H9 (cell line): ENCODE data around the gene KCNAB2. TPM values are rescaled to one million over a fixed set of nuclear protein-coding genes. Genes with fewer than 3 reads are reported as not detected.

Experiments
- DNase-seq: peaks from one replicate; pipeline ENCODE4 v3.0.0-alpha.2; 2017
- H2AFZ ChIP-seq: one replicate; pipeline ENCODE4 v1.6.1; 2013; ENCODE audit warnings: mild to moderate bottlenecking, low read length, control low read depth, moderate library complexity
- H2AK5ac ChIP-seq: 2 replicates; pipeline ENCODE4 v1.6.1; 2013; ENCODE audit warnings: low read length, control low read depth, mixed read lengths; ENCODE audit not compliant: insufficient read length
- H2BK120ac ChIP-seq: one replicate; pipeline ENCODE4 v1.6.1; 2013; ENCODE audit warnings: low read depth, mild to moderate bottlenecking, low read length, control low read depth, inconsistent platforms; ENCODE audit not compliant: poor library complexity, severe bottlenecking
- H2BK12ac ChIP-seq: 2 replicates; pipeline ENCODE4 v1.6.1; 2013; ENCODE audit warnings: low read length, control low read depth, mixed read lengths, low read depth; ENCODE audit not compliant: insufficient read length
- H2BK15ac ChIP-seq: 2 replicates; pipeline ENCODE4 v1.6.1; 2013; ENCODE audit warnings: low read depth, low read length, control low read depth
- H2BK20ac ChIP-seq: one replicate; pipeline ENCODE4 v1.6.1; 2013; ENCODE audit warnings: low read depth, mild to moderate bottlenecking, low read length, control low read depth, inconsistent platforms; ENCODE audit not compliant: poor library complexity, severe bottlenecking
- H2BK5ac ChIP-seq: 2 replicates; pipeline ENCODE4 v1.6.1; 2013; ENCODE audit warnings: low read length, control low read depth, mixed read lengths; ENCODE audit not compliant: insufficient read length
- H3K14ac ChIP-seq: 2 replicates; pipeline ENCODE4 v1.6.1; 2013; ENCODE audit warnings: low read length, control low read depth; ENCODE audit not compliant: insufficient read depth
- H3K18ac ChIP-seq: 2 replicates; pipeline ENCODE4 v1.6.1; 2013; ENCODE audit warnings: low read depth, mild to moderate bottlenecking, mixed read lengths, low read length, control low read depth; ENCODE audit not compliant: insufficient read length
- H3K23ac ChIP-seq: 2 replicates; pipeline ENCODE4 v1.6.1; 2013; ENCODE audit warnings: low read length, control low read depth, mixed read lengths, low read depth; ENCODE audit not compliant: insufficient read length
- H3K23me2 ChIP-seq: 2 replicates; pipeline ENCODE4 v1.6.1; 2013; ENCODE audit warnings: low read depth, mild to moderate bottlenecking, mixed read lengths, low read length, control low read depth; ENCODE audit not compliant: insufficient read length, poor library complexity, severe bottlenecking
- H3K27ac ChIP-seq: 2 replicates; pipeline ENCODE4 v1.5.1; 2013; ENCODE audit warnings: low read length, control low read depth, mixed read lengths, low read depth; ENCODE audit not compliant: insufficient read length
- H3K27me3 ChIP-seq: 2 replicates; pipeline ENCODE4 v1.6.1; 2013; ENCODE audit warnings: low read length, control low read depth, inconsistent platforms; ENCODE audit not compliant: insufficient read depth
- H3K4ac ChIP-seq: 2 replicates; pipeline ENCODE4 v1.6.1; 2013; ENCODE audit warnings: low read depth, mild to moderate bottlenecking, control low read depth, inconsistent platforms, low read length, moderate library complexity
- H3K4me1 ChIP-seq: 2 replicates; pipeline ENCODE4 v1.6.1; 2013; ENCODE audit warnings: low read length, control low read depth, inconsistent platforms; ENCODE audit not compliant: insufficient read depth
- H3K4me2 ChIP-seq: 2 replicates; pipeline ENCODE4 v1.6.1; 2013; ENCODE audit warnings: low read length, control low read depth, mixed read lengths; ENCODE audit not compliant: insufficient read length, insufficient read depth
- H3K56ac ChIP-seq: 2 replicates; pipeline ENCODE4 v1.6.1; 2013; ENCODE audit warnings: low read depth, mild to moderate bottlenecking, mixed read lengths, low read length, control low read depth; ENCODE audit not compliant: insufficient read length
- H3K79me1 ChIP-seq: 2 replicates; pipeline ENCODE4 v1.6.1; 2013; ENCODE audit warnings: low read depth, mild to moderate bottlenecking, moderate library complexity, low read length, control low read depth, inconsistent platforms; ENCODE audit not compliant: insufficient read depth, poor library complexity, severe bottlenecking
- H3K79me2 ChIP-seq: 2 replicates; pipeline ENCODE4 v1.6.1; 2013; ENCODE audit warnings: low read length, control low read depth, inconsistent platforms; ENCODE audit not compliant: insufficient read depth
- H3K9ac ChIP-seq: 2 replicates; pipeline ENCODE4 v1.6.1; 2013; ENCODE audit warnings: low read length, control low read depth, mixed read lengths; ENCODE audit not compliant: insufficient read length; ENCODE audit errors: extremely low read depth
- H3K9me3 ChIP-seq: one replicate; pipeline ENCODE4 v1.6.1; 2013; ENCODE audit warnings: low read depth, low read length, inconsistent platforms; ENCODE audit not compliant: control insufficient read depth
- H3T11ph ChIP-seq: one replicate; pipeline ENCODE4 v1.6.1; 2013; ENCODE audit warnings: mild to moderate bottlenecking, low read length, control low read depth, inconsistent platforms
- H4K20me1 ChIP-seq: one replicate; pipeline ENCODE4 v1.6.1; 2013; ENCODE audit not compliant: control insufficient read depth, insufficient read length, insufficient read depth
- H4K5ac ChIP-seq: 2 replicates; pipeline ENCODE4 v1.6.1; 2013; ENCODE audit warnings: low read depth, mild to moderate bottlenecking, mixed read lengths, low read length, control low read depth; ENCODE audit not compliant: insufficient read length
- H4K8ac ChIP-seq: replicated peaks from 2 replicates; pipeline ENCODE4 v1.6.1; 2013; ENCODE audit warnings: low read length, control low read depth, mixed read lengths, low read depth; ENCODE audit not compliant: insufficient read length
- H4K91ac ChIP-seq: 2 replicates; pipeline ENCODE4 v1.6.1; 2013; ENCODE audit warnings: low read depth, mild to moderate bottlenecking, moderate library complexity, mixed read lengths, low read length, control low read depth; ENCODE audit not compliant: insufficient read length
- H3K27ac Mint-ChIP-seq, 3 experiments: 2 replicates in 2 of 3; 3 replicates in 1 of 3; pipeline ENCODE4 v1.8.0; 2020 to 2021; ENCODE audit warnings: mixed read lengths in 3 of 3, mild to moderate bottlenecking in 1 of 3, moderate library complexity in 1 of 3
- H3K27me3 Mint-ChIP-seq: 2 replicates; pipeline ENCODE4 v1.8.0; 2021; ENCODE audit warnings: low read depth, mild to moderate bottlenecking, moderate library complexity, mixed read lengths
- H3K36me3 Mint-ChIP-seq, 3 experiments: 2 replicates in 2 of 3; 3 replicates in 1 of 3; pipeline ENCODE4 v1.8.0; 2020 to 2021; ENCODE audit warnings: low read depth in 3 of 3, mixed read lengths in 3 of 3; ENCODE audit not compliant: insufficient read depth in 1 of 3
- H3K4me1 Mint-ChIP-seq, 2 experiments: 2 replicates each; pipeline ENCODE4 v1.8.0; 2020; ENCODE audit warnings: mixed read lengths in 2 of 2
- H3K4me3 Mint-ChIP-seq, 2 experiments: 2 replicates in 1 of 2; 3 replicates in 1 of 2; pipeline ENCODE4 v1.8.0; 2020 to 2021; ENCODE audit warnings: mild to moderate bottlenecking in 2 of 2, mixed read lengths in 2 of 2, moderate library complexity in 1 of 2
- H3K9me3 Mint-ChIP-seq, 2 experiments: 2 replicates in 1 of 2; 3 replicates in 1 of 2; pipeline ENCODE4 v1.8.0; 2020; ENCODE audit warnings: mild to moderate bottlenecking in 2 of 2, mixed read lengths in 2 of 2, moderate library complexity in 1 of 2
- WGBS: extraction: QIAGEN DNeasy Blood & Tissue Kit; methylation state at CpG from one replicate; pipeline ENCODE4 v1.1.7; 2013; ENCODE audit warnings: missing lambda C conversion rate, low lambda C conversion rate, mixed read lengths; ENCODE audit not compliant: insufficient read length; ENCODE audit errors: extremely low coverage; 5-methylcytosine and 5-hydroxymethylcytosine counted together
- total RNA-seq: library from RNA; stranded (reverse); gene quantifications from 2 replicates; pipeline ENCODE4 v1.2.1, GENCODE V29; 2021
- TF ChIP-seq, protein P1 (sequence below): fragments of 200-600 bp; sonication (generic); conservative IDR thresholded peaks from 3 replicates; pipeline ENCODE4 v1.8.0; 2021; ENCODE audit warnings: antibody characterized with exemption, mild to moderate bottlenecking

The KCNAB2 gene
- total RNA-seq, 1 experiment from 2014 or later: 8.3 TPM

GRCh38 chr1:6081901-6082300 is 36.2 kb downstream of the KCNAB2 start:
- DNase-seq: no peak
- Histone ChIP-seq H3K9me3 (no peaks in the 10 kb centered on the region), H4K20me1 (no peaks in the 10 kb centered on the region), H3K27me3 (no peaks in the 10 kb centered on the region), H3K27ac (no peak overlapping the region), H3K4me2 (no peak overlapping the region), H2BK120ac (no peak overlapping the region), H3K23me2 (no peaks in the 10 kb centered on the region), H3T11ph (no peak overlapping the region), H2BK20ac (no peak overlapping the region), H3K79me2 (no peaks in the 10 kb centered on the region), H3K56ac (no peak overlapping the region), H4K5ac (no peak overlapping the region), H2BK15ac (no peak overlapping the region), H2AFZ (no peak overlapping the region), H2BK12ac (no peak overlapping the region), H3K79me1 (no peaks in the 10 kb centered on the region), H3K4me1 (no peaks in the 10 kb centered on the region), H4K8ac (no peak overlapping the region), H2BK5ac (no peak overlapping the region), H3K23ac (no peak overlapping the region), H3K9ac (no peak overlapping the region), H3K14ac (no peak overlapping the region), H3K18ac (no peak overlapping the region), H2AK5ac (no peak overlapping the region), H3K4ac (no peak overlapping the region), H4K91ac (no peak overlapping the region)
- Mint-ChIP-seq H3K27ac (no peak overlapping the region), H3K9me3 (no peaks in the 10 kb centered on the region), H3K36me3 (no peaks in the 10 kb centered on the region), H3K4me3 (no peak overlapping the region), H3K4me1 (peaks cover 21 to 34% of the 10 kb centered on the region in 2 experiments), H3K27me3 (no peaks in the 10 kb centered on the region; the same call in none of the 2 replicates)
- no CpG with 5 or more reads among the region's 12 CpGs for WGBS
- TF ChIP-seq, protein P1, sequence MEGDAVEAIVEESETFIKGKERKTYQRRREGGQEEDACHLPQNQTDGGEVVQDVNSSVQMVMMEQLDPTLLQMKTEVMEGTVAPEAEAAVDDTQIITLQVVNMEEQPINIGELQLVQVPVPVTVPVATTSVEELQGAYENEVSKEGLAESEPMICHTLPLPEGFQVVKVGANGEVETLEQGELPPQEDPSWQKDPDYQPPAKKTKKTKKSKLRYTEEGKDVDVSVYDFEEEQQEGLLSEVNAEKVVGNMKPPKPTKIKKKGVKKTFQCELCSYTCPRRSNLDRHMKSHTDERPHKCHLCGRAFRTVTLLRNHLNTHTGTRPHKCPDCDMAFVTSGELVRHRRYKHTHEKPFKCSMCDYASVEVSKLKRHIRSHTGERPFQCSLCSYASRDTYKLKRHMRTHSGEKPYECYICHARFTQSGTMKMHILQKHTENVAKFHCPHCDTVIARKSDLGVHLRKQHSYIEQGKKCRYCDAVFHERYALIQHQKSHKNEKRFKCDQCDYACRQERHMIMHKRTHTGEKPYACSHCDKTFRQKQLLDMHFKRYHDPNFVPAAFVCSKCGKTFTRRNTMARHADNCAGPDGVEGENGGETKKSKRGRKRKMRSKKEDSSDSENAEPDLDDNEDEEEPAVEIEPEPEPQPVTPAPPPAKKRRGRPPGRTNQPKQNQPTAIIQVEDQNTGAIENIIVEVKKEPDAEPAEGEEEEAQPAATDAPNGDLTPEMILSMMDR: no peak
